Suprapubic skin (tissue), 4 donors: ENCODE results near the gene CNTN1. TPM values are rescaled to one million over a fixed set of nuclear protein-coding genes. Genes with fewer than 3 reads are reported as not detected.

ENCODE experiments used
- DNase-seq, 2 donors: peaks; one replicate each; pipeline ENCODE4 v3.0.0-alpha.2; 2019; ENCODE audit warnings: low spot score in 2 of 2
- H3K27ac ChIP-seq: fragments of 200-600 bp; sonication (generic); one replicate; pipeline ENCODE4 v1.5.1; 2019
- H3K27me3 ChIP-seq: fragments of 200-600 bp; sonication (generic); one replicate; pipeline ENCODE4 v1.5.1; 2019
- H3K36me3 ChIP-seq: fragments of 200-600 bp; sonication (generic); one replicate; pipeline ENCODE4 v1.5.1; 2019
- H3K4me1 ChIP-seq: fragments of 200-600 bp; sonication (generic); one replicate; pipeline ENCODE4 v1.5.1; 2019
- H3K4me3 ChIP-seq: fragments of 200-600 bp; sonication (generic); one replicate; pipeline ENCODE4 v1.5.1; 2019; ENCODE audit warnings: mild to moderate bottlenecking
- H3K9me3 ChIP-seq: fragments of 200-600 bp; sonication (generic); one replicate; pipeline ENCODE4 v1.5.1; 2019
- CTCF ChIP-seq, 2 donors: fragments of 200-600 bp in 1 of 2; fragments of 450-650 bp in 1 of 2; sonication (generic) in 1 of 2; IDR thresholded peaks; one replicate each; pipeline ENCODE4 v1.5.1; 2016 to 2019; ENCODE audit warnings: antibody characterized with exemption in 2 of 2, mild to moderate bottlenecking in 1 of 2, moderate library complexity in 1 of 2
- EP300 ChIP-seq: sonication (generic); formaldehyde crosslinking; IDR thresholded peaks from one replicate; pipeline ENCODE4 v1.6.1; 2017; ENCODE audit warnings: antibody characterized with exemption
- POLR2A ChIP-seq, 2 donors: fragments of 450-650 bp; IDR thresholded peaks; one replicate each; pipeline ENCODE4 v1.6.1; 2017; ENCODE audit warnings: antibody characterized with exemption in 2 of 2, mild to moderate bottlenecking in 2 of 2, moderate library complexity in 2 of 2
- POLR2AphosphoS5 ChIP-seq, 3 donors: sonication (generic); formaldehyde crosslinking; IDR thresholded peaks; one replicate each; pipeline ENCODE4 v1.6.1; 2017; ENCODE audit warnings: antibody characterized with exemption in 3 of 3
- WGBS: methylation state at CpG from one replicate; pipeline ENCODE4 v1.1.5; 2018; 5-methylcytosine and 5-hydroxymethylcytosine counted together
- total RNA-seq, 4 donors: library from RNA; depleted of rRNA; stranded (reverse); fragments of >200 nt; gene quantifications; one replicate each; pipeline ENCODE4 v1.1.0, GENCODE V29; 2016

Gene CNTN1
- total RNA-seq, 4 donors from 2014 or later, result 5.9 to 29.7 (median 14.4) TPM

- no peaks in the 10 kb centered on the region for H3K9me3 ChIP-seq
- H3K4me1 ChIP-seq, result no peaks in the 10 kb centered on the region
- no peak for DNase-seq
- no peak overlapping the region for H3K4me3 ChIP-seq
- no peaks in the 10 kb centered on the region for H3K27me3 ChIP-seq
- no peak overlapping the region for H3K27ac ChIP-seq
- WGBS, result 89% methylated on average over 1 of the region's 1 CpG
- no peak for TF ChIP-seq EP300
- no peak for TF ChIP-seq POLR2A (IDR thresholded peaks at IDR 0.05)
- TF ChIP-seq CTCF (IDR thresholded peaks at IDR 0.05), result no peak
- H3K36me3 ChIP-seq, result no peaks in the 10 kb centered on the region
Measured at GRCh38 chr12:40717576-40717975, 25.3 kb downstream of the CNTN1 start.

- TF ChIP-seq POLR2AphosphoS5 (IDR thresholded peaks at IDR 0.05) (no peak), EP300 (no peak), POLR2A (IDR thresholded peaks at IDR 0.05) (no peak), CTCF (IDR thresholded peaks at IDR 0.05) (no peak)
- H3K36me3 ChIP-seq, result no peaks in the 10 kb centered on the region
- no peaks in the 10 kb centered on the region for H3K4me1 ChIP-seq
- no peak overlapping the region for H3K27ac ChIP-seq
- 88% methylated on average over 2 of the region's 2 CpGs for WGBS
- no peak for DNase-seq
- no peaks in the 10 kb centered on the region for H3K27me3 ChIP-seq
- H3K9me3 ChIP-seq, result no peaks in the 10 kb centered on the region
- no peak overlapping the region for H3K4me3 ChIP-seq
Measured at GRCh38 chr12:40718878-40719372, 26.7 kb downstream of the CNTN1 start.

- no peak for DNase-seq
Measured at GRCh38 chr12:40723001-40723400, 30.8 kb downstream of the CNTN1 start.

GRCh38 chr12:40726366-40726765 lies 34.1 kb downstream of the CNTN1 start:
- no peaks in the 10 kb centered on the region for H3K27me3 ChIP-seq

More at GRCh38 chr12:40723001-40723400, 30.8 kb downstream of the CNTN1 start:
- TF ChIP-seq EP300, result no peak
- no peak for TF ChIP-seq POLR2A (IDR thresholded peaks at IDR 0.05)
- no peak for TF ChIP-seq CTCF (IDR thresholded peaks at IDR 0.05)
- no peak for TF ChIP-seq POLR2AphosphoS5 (IDR thresholded peaks at IDR 0.05)
- Histone ChIP-seq H3K36me3 (no peaks in the 10 kb centered on the region), H3K4me1 (no peaks in the 10 kb centered on the region), H3K4me3 (no peak overlapping the region), H3K27me3 (no peaks in the 10 kb centered on the region), H3K9me3 (no peaks in the 10 kb centered on the region), H3K27ac (no peak overlapping the region)
- 89% methylated on average over 6 of the region's 6 CpGs for WGBS

GRCh38 chr12:40727774-40728483 lies 35.7 kb downstream of the CNTN1 start:
- 80% methylated on average over 4 of the region's 4 CpGs for WGBS
- Histone ChIP-seq H3K27ac (no peak overlapping the region), H3K27me3 (no peaks in the 10 kb centered on the region), H3K36me3 (no peaks in the 10 kb centered on the region), H3K4me3 (no peak overlapping the region), H3K9me3 (no peaks in the 10 kb centered on the region), H3K4me1 (no peaks in the 10 kb centered on the region)
- DNase-seq, result no peak
- TF ChIP-seq POLR2AphosphoS5 (IDR thresholded peaks at IDR 0.05) (no peak), EP300 (no peak), CTCF (IDR thresholded peaks at IDR 0.05) (no peak), POLR2A (IDR thresholded peaks at IDR 0.05) (no peak)

More at GRCh38 chr12:40726366-40726765, 34.1 kb downstream of the CNTN1 start:
- no peaks in the 10 kb centered on the region for H3K9me3 ChIP-seq
- TF ChIP-seq POLR2A (IDR thresholded peaks at IDR 0.05), result no peak
- no peak for TF ChIP-seq POLR2AphosphoS5 (IDR thresholded peaks at IDR 0.05)
- no peaks in the 10 kb centered on the region for H3K4me1 ChIP-seq
- no peaks in the 10 kb centered on the region for H3K36me3 ChIP-seq
- no peak overlapping the region for H3K27ac ChIP-seq
- WGBS, result 92% methylated on average over 1 of the region's 1 CpG
- H3K4me3 ChIP-seq, result no peak overlapping the region
- no peak for DNase-seq
